ENCODE data around the gene RAI1. TPM values are rescaled to one million over a fixed set of nuclear protein-coding genes. Genes with fewer than 3 reads are reported as not detected.

RAI1 gene
- total RNA-seq, 4 donors from 2014 or later, result 19.4 to 38.2 (median 35.3) TPM

GRCh38 chr17:17671369-17672129 lies 9.7 kb upstream of the RAI1 start:
- 69 to 73% methylated on average over 10 of the region's 10 CpGs for WGBS, 2 donors
- H3K4me3 ChIP-seq (ENCODE audit: low read depth, poor library complexity, severe bottlenecking), result no peak overlapping the region
- DNase-seq (ENCODE audit: low spot score in 2 of 2), result no peak
- intact Hi-C loops (cut with DNase I; ENCODE audit: low total_unique reads), result loop anchor here (10.0 kb wide), 1 partner anchor 373 kb away; no protein-coding TSS in a partner anchor
- no peak for TF ChIP-seq POLR2A (IDR thresholded peaks at IDR 0.05)
- TF ChIP-seq, protein P1, sequence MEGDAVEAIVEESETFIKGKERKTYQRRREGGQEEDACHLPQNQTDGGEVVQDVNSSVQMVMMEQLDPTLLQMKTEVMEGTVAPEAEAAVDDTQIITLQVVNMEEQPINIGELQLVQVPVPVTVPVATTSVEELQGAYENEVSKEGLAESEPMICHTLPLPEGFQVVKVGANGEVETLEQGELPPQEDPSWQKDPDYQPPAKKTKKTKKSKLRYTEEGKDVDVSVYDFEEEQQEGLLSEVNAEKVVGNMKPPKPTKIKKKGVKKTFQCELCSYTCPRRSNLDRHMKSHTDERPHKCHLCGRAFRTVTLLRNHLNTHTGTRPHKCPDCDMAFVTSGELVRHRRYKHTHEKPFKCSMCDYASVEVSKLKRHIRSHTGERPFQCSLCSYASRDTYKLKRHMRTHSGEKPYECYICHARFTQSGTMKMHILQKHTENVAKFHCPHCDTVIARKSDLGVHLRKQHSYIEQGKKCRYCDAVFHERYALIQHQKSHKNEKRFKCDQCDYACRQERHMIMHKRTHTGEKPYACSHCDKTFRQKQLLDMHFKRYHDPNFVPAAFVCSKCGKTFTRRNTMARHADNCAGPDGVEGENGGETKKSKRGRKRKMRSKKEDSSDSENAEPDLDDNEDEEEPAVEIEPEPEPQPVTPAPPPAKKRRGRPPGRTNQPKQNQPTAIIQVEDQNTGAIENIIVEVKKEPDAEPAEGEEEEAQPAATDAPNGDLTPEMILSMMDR (IDR thresholded peaks at IDR 0.05), result no peak

DNA sequence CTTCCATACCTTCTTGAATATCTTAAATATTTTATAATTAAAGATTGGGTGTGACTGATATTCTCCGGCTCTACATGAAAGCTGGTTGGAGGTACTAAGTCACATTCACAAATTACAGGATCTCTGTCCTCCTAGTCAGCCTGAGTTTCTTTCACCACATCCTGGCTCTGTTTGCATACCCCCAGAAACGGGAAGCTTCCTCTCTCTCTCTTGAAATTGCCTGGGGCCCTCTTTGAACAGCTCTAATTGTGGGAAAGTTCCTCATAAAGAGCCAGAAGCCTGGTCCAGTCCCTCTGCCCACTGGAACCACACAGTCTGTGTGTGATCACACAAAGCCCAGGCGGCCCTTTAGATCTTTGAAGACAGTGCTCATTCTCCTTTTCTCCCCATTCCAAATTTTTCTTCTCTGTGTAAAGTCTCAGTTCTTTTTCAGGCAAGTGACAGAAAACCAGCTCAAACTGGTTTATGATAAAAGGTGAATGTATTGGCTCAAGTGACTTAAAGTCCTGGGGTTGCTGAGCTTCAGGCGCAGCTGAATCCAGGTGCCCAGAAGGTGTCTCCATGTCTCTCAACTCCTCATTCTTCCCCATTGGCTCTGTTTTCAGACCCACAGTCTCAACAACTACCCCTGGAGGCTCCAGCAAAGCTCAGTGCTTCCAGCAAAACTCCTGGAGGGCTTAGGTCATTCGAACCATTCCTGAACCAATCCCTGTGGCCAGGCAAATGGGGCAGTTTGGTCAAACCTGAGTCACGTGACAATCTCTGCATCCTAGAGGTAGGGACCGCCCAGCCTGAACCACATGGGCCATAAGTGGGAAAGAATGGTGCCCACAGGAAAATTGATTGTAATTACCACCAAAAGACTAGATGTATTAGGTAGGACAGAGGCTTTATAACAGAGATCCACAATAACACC lies 8.5 kb upstream of the RAI1 start:
- TF ChIP-seq, protein P1 (IDR thresholded peaks at IDR 0.05), result no peak
- no peak for TF ChIP-seq POLR2A (IDR thresholded peaks at IDR 0.05)
- no peak overlapping the region for H3K4me3 ChIP-seq (ENCODE audit: low read depth, poor library complexity, severe bottlenecking)
- intact Hi-C loops (cut with DNase I; ENCODE audit: low total_unique reads), result loop anchor here (10.0 kb wide), 1 partner anchor 372 kb away; no protein-coding TSS in a partner anchor
- 81% methylated on average over 7 of the region's 7 CpGs for WGBS, 2 donors
- DNase-seq (ENCODE audit: low spot score in 2 of 2), result no peak

DNA sequence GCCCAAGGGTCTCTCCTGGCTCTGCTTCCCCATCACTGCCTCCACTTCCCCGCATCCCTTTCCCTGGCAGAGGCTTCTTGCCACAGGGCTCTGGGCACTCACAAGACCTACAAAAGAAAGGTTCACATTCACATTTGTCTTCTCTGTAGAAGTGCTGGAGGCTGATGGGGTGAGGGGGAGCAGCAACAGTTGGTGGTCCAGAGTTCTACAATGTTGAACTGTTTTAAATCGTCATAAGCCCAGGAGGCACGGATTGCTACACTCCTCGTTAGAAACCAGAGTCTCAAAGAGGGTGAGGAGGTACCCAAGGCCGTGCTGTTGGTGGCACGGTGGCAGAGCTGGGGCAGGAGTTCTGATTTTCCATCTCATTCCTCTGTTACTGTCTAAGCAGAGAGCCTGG lies 5.8 kb upstream of the RAI1 start:
- 72 to 88% methylated on average over 6 of the region's 6 CpGs for WGBS, 2 donors
- intact Hi-C loops (cut with DNase I; ENCODE audit: low total_unique reads), result loop anchor here (10.0 kb wide), 1 partner anchor 369 kb away; no protein-coding TSS in a partner anchor
- TF ChIP-seq POLR2A (IDR thresholded peaks at IDR 0.05), result no peak
- TF ChIP-seq, protein P1 (IDR thresholded peaks at IDR 0.05), result no peak
- H3K4me3 ChIP-seq (ENCODE audit: low read depth, poor library complexity, severe bottlenecking), result no peak overlapping the region
- DNase-seq (ENCODE audit: low spot score in 2 of 2), result no peak

DNA sequence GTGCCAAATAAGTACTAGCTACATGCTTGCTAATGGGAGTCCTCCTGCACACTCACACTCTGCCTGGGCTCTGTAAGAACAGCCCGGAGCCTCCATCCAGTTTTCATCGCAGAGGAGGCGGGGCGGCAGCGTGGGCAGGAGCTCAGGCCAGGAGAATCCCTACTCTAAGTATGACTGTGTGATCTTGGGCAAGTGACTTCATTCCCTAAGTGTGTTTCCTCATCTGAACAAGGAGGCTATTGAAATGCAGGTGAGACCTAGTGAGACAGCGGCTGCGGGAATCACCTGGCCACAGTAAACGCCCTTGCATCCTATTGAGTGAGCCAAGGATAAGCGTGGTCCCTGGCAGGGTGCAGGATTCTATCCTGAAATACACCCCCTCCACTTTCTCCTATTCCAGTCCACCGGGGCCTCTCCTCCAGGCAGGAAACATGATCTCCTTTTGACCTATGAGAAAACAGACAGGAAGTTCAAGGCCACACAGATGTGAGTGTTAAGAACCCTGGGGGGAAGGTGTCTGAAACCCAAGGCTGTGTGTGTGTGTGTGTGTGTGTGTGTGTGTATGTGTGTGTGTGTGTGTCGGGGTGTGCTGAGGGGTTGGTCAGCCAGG lies 5.2 kb upstream of the RAI1 start:
- DNase-seq (ENCODE audit: low spot score in 2 of 2), result no peak
- H3K4me3 ChIP-seq (ENCODE audit: low read depth, poor library complexity, severe bottlenecking), result no peak overlapping the region
- TF ChIP-seq, protein P1 (IDR thresholded peaks at IDR 0.05), result no peak
- TF ChIP-seq POLR2A (IDR thresholded peaks at IDR 0.05), result no peak
- intact Hi-C loops (cut with DNase I; ENCODE audit: low total_unique reads), result loop anchor here (10.0 kb wide), 1 partner anchor 369 kb away; no protein-coding TSS in a partner anchor
- WGBS, 2 donors, result 52 to 58% methylated on average over 11 of the region's 11 CpGs

DNA sequence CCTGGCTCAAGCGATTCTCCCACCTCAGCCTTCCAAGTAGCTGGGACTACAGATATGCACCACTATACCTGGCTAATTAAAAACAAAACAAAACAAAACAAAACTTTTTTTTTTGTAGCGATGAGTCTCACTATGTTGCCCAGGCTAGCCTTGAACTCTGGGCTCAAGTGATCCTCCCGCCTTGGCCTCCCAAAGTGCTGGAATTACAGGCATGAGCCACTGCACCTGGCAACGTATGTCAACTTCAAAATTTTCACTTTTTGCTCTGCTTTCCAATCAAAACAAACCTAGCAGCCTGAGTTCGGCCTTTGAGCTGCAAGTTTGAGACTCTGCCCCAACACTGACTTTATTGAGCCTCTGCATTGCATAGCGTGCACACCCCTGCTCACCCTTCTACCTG lies 4.5 kb upstream of the RAI1 start:
- TF ChIP-seq, protein P1 (IDR thresholded peaks at IDR 0.05), result no peak
- no peak for TF ChIP-seq POLR2A (IDR thresholded peaks at IDR 0.05)
- no peak overlapping the region for H3K4me3 ChIP-seq (ENCODE audit: low read depth, poor library complexity, severe bottlenecking)
- no peak for DNase-seq (ENCODE audit: low spot score in 2 of 2)
- WGBS, 2 donors, result 87 to 92% methylated on average over 6 of the region's 6 CpGs
- intact Hi-C loops (cut with DNase I; ENCODE audit: low total_unique reads), result loop anchor here (10.0 kb wide), 1 partner anchor 368 kb away; no protein-coding TSS in a partner anchor

Data from lower leg skin (tissue), 4 donors.